Measurements from ENCODE around the gene GPR32.
"Not testable (repeated sequence)": the region's sequence is repeated elsewhere in the genome, so short reads cannot be mapped to it uniquely, and the experiment has no call there.

The GPR32 gene

DNA sequence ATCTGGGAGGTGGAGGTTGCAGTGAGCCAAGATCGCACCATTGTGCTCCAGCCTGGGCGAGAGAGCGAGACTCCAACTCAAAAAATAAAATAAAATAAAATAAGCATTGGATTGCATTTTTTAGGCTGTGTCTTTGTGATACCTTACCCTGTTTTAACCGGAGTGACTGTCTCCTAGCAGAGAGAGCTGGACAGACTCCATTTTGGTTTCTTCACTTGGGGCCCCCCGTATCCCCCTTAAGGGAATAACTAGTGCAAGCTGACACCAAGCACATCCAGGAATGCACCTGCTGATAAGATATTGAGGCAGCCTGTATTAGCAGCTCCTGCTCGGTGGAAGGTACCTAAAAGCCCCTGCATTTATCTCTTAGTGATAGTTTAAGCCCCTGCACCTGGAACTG, 20.8 kb upstream of the GPR32 start:
- no peak for DNase-seq

DNA sequence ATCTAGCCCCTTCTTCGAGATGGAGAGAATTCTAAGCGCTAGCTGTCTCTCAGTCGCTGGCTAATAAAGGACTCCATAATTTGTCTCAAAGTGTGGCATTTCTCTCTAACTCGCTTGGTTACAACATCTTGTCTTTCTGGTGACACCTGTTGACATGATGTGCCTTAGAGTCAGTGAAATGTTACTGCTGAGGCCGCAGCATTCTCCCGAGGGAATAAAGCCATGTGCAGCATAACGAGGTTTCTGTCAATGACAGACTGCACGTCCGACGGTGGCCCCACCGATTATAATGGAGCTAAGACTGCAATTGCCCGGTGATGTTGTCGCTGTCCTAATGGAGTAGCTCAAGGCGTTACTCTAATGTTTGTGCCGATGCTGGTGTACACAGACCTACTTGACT, 20.3 kb upstream of the GPR32 start:
- DNase-seq = no peak

DNA sequence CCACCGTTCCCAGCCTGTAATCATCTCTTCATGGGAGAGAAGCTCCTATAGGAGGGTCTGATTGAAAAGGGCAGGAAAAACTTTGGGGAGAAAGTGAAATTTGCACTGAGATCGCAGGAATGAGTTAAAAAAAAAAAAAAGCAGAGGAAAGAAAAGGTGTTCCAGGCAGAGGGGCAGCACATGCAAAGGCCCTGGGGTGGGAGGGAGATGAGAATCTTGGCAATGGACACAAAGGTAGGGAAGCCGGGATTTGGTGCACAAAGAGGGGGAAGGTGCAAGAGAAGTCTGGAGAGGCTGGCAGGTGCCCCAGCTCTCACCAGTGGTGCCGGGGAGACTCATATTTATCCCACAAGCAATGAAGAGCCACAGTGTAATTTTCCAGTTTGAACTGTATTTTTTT, 16.4 kb upstream of the GPR32 start:
- DNase-seq = no peak

DNA sequence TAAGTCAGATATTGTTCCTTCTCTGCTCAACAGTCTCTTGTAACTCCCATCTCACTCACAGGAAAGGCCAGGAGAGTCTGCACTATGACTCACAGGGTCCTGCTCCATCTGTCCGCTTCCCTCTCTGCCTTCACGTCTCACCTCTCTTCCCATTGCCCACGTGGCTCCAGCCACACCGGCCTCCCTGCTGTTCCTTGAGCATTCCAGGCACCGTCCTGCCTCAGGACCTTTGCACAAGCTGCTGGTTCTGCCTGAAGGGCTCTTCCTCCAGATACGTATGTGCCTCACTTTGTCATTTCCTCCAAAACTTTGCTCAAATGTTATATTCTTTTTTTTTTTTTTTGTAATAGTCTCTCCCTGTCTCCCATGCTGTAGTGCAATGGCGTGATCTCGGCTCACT, 14.0 kb upstream of the GPR32 start:
- DNase-seq = not testable (repeated sequence)

DNA sequence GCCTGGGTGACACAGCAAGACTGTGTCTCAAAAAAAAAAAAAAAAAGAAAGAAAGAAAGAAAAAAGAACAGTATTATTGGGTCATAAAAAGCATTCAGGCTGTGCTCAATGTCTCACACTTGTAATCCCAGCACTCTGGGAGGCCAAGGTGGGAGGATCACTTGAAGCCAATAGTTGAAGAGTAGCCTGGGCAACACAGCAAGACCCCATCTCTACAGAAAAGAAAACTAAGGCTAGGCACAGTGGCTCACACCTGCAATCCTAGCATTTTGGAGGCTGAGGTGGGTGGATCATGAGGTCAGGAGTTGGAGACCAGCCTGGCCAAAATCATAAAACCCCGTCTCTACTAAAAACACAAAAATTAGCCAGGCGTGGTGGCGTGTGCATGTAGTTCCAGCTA, 12.6 kb upstream of the GPR32 start:
- not testable (repeated sequence) for DNase-seq

DNA sequence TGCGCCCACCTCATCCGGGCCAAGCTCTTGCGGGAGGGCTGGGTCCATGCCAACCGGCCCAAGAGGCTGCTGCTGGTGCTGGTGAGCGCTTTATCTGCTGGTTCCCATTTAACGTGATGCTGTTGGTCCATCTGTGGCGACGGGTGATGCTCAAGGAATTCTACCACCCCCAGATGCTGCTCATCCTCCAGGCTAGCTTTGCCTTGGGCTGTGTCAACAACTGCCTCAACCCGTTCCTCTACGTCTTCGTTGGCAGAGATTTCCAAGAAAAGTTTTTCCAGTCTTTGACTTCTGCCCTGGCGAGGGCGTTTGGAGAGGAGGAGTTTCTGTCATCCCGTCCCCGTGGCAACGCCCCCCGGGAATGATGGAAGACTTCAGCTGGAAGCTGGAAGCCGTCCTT, 11.2 kb upstream of the GPR32 start:
- not testable (repeated sequence) for DNase-seq

DNA sequence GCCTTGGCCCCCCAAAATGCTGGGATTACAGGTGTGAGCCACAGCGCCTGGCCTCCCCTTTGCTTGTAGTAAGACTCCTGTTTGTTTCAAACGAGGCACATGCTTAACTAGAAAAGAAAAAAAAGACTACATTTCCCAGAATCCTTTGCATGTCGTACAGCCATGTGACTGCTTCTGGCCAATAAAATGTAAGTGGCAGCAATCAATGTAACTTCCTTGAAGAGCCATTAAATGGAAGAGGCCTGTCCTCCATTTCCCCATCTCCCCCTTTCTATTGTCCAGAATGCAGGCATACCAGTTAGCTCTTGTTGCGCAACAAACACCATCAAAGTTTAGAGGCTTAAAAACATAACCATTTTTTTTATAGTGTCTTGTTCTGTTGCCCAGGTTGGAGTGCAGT, 10.4 kb upstream of the GPR32 start:
- no peak for DNase-seq

DNA sequence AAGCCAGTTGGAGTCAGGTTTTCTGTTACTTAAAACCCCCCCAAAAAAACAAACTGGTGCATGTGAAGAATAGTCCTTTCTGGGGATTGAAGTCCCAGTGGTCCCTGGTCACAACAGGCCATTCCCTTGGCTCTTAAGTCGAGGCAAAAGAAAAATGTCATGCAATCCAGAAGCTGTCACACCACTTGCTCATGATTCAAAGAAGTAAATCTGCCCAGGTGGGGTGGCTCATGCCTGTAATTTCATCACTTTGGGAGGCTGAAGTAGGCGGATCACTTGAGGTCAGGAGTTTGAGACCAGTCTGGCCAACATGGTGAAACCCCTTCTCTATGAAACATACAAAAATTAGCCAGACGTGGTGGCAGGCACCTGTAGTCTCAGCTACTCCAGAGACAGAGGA, 8.8 kb upstream of the GPR32 start:
- not testable (repeated sequence) for DNase-seq

DNA sequence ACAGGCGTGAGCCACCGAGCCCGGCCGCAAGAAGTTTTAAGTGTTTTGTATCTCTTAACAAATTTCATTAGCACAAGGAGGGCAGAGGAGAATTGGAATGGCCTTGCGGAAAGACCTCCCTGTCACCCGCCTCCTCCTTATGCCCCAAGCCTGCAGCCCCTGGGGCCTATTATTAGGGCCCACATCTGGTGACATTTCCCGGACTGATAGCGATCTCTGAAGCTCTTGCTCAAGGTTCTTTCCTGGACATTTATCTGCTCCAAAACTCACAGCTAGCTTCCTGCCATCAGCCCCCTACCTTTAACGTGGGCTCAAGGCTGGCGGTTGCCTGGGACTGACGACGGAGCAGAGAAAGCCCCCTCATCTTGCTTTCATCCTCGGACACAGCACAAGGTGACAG, 6.7 kb upstream of the GPR32 start:
- not testable (repeated sequence) for DNase-seq

DNA sequence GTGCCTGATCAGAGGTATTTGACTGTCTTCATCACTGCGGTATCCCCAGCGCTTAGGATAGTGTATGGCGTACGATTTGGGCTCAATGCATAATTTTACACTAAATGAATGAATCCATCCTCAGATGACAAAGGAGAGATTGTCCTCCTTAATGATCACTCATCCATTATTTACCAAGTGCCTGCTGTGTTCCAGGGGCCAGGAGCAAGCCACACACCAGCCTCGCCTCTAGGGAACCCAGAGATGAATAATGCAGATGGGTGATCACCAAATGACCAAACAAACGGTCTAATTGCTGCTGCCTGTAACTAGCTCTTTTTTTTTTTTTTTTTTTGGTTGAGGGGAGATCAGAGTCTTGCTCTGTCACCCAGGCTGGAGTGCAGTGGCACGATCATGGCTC, 5.9 kb upstream of the GPR32 start:
- DNase-seq = no peak

DNA sequence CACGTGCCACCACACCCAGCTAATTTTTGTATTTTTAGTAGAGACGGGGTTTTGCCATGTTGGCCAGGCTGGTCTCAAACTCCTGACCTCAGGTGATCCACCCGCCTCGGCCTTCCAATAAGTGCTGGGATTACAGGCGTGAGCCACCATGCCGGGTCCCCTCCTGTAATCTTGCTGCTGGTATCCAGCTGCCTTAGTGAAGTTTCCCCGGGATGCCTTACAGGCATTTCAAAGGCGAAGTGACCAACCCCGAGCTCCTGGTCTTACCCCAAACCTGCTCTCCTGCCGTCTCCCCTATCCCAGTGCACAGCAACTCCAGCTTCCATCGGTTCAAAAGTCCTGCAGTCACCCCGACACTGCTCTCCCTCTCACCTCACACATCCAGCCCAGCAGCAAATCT, 3.5 kb upstream of the GPR32 start:
- not testable (repeated sequence) for DNase-seq

DNA sequence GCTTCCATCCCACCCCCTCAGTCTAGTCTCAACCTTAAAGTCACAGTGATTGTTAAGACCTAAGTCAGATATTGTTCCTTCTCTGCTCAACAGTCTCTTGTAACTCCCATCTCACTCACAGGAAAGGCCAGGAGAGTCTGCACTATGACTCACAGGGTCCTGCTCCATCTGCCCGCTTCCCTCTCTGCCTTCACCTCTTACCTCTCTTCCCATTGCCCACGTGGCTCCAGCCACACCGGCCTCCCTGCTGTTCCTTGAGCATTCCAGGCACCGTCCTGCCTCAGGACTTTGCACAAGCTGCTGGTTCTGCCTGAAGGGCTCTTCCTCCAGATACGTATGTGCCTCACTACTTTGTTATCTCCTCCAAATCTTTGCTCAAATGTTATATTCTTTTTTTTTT, 3.0 kb upstream of the GPR32 start:
- DNase-seq = not testable (repeated sequence)

DNA sequence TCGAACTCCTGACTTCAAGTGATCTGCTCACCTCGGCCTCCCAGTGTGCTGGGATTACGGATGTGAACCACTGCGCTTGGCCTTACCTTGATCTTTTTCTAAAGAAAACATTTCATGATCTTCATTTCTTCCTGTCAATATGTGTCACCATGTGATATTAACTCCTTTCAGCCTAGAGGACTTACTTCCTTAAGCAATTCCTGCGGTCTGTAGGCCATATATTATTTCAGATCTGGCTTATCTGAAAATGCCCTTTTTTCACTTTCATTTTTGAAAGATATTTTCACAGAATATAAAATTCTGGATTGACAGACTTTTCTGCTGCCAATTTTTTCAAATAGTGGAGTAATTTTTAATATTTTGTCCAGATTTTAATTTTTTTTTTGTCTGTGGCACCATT, 2.0 kb upstream of the GPR32 start:
- DNase-seq = no peak

DNA sequence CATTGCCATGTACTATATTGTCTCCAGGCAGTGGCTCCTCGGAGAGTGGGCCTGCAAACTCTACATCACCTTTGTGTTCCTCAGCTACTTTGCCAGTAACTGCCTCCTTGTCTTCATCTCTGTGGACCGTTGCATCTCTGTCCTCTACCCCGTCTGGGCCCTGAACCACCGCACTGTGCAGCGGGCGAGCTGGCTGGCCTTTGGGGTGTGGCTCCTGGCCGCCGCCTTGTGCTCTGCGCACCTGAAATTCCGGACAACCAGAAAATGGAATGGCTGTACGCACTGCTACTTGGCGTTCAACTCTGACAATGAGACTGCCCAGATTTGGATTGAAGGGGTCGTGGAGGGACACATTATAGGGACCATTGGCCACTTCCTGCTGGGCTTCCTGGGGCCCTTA, 624 bp downstream of the GPR32 start:
- DNase-seq = no peak

DNA sequence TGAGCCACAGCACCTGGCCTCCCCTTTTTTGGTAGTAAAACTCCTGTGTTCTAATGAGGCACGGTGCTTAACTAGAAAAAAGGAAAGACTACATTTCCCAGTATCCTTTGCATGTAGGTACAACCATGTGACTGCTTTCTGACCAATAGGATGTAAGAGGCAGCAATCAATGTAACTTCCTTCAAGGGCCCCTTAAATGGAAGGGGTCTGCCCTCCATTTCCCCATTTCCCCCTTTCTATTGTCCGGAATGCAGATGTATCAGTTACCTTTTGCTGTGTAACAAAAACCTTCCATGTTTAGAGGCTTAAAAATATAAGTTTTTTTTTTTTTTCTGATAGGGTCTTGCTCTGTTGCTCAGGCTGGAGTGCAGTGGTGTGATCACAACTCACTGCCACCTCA, 2.2 kb downstream of the GPR32 start:
- DNase-seq = no peak

DNA sequence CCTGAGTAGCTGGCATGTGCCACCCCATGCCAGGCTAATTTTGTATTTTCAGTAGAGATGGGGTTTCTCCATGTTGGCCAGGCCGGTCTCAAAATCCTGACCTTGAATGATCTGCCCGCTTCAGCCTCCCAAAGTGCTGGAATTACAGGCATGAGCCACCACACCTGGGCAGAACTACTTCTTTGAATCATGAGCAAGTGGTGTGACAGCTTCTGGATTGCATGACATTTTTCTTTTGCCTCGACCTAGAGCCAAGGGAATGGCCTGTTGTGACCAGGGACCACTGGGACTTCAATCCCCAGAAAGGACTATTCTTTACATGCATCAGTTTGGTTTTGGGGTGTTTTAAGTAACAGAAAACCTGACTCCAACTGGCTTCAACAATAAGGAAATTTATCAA, 2.6 kb downstream of the GPR32 start:
- not testable (repeated sequence) for DNase-seq

DNA sequence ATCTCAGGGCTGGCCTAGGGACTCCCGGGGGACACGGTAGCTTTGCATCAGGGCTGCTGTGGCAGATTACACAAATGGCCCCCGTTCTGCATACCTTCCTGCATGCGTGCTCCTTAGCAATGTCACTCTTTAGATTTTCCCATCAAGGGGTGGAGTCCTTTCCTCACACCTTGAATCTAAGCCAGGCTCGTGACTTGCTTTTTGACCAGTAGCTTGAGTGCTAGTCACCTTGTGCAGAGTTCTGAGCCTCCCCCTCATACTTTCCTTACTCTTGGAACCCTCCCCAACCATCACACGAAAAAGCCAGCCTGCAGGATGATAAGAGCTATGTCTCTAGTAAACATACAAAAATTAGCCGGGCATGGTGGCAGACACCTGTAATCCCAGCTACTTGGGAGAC, 3.2 kb downstream of the GPR32 start:
- DNase-seq = not testable (repeated sequence)

DNA sequence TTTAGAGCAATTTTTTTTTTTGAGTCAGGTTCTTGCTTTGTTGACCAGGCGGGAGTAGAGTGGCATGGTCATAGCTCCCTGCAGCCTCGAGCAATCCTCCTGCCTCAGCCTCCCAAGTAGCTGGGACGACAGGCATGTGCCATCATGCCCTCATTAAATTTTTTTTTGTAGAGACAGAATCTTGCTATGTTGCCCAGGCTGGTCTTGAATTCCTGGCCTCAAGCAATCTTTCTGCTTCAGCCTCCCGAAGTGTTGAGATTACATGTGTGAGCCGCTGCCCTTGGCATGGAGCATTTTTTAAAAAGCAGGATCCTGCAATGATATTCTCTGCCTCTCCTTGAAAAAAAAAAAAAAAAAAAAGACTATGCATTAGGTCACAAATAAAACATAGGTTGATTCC, 5.9 kb downstream of the GPR32 start:
- no peak for DNase-seq

DNA sequence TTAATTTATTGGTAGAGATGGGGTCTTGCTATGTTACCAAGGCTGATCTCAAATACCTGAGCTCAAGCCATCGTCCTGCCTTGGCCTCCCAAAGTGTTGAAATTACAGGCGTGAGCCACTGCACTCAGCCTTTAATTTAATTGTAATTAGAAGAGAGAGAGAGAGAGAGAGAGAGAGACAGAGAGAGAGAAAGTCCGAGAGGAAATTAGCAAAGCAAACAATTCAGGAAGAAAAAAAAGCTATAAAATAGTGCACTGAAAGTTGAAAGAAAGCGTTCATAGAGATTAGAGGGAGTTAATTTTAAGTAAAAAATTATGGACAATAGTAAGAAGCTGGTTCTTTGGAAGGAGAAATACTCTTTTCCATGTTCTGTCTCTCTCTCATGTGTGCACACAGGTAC, 7.0 kb downstream of the GPR32 start:
- no peak for DNase-seq

DNA sequence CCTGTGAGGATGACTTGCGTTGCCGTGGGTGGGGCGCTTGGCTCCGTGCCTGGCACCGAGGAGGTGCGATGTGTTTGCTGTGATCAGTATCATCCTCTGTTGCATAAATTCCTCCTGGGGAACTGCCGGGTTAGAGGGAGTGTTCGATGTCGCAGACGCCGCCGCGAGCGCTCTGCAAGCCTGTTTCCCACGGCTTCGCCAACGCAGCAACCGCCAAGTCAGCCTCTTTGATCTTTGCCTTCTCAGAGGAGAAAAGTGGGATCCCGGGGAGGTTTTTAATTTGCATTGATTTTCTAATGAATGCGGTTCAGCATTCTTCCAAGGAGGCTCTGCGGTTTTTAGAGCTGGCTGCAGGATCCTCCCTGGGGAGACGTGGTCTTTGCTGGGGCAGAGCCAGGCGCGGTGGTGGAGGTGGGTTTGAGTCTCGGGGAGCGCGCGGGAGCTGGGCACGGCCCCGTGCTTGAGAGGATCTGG, 7.6 kb downstream of the GPR32 start:
- no peak for DNase-seq

DNA sequence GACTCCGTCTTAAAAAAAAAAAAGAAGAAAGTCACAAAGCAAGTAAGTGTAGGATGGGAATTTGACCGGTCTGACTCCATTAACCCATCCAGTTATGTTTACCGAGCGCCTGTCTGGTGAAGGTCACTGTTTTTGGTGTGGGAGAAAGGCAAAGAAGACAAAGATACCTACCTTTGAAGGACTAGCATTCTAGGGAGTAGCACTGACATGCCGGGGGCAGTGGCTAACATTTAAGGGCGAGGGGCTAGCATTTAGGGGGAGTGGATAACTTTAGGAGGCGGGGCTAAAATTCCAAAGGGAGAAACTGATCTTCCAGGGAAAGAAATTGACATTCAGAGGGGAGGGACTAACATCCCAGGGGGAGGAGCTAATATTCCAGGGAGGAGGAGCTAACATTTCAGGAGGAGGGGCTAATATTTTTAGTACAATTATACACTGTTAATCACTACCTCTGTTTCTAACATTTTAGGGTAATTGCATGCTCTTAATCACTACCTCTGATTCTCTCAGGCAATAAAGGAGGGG, 8.7 kb downstream of the GPR32 start:
- DNase-seq = no peak

DNA sequence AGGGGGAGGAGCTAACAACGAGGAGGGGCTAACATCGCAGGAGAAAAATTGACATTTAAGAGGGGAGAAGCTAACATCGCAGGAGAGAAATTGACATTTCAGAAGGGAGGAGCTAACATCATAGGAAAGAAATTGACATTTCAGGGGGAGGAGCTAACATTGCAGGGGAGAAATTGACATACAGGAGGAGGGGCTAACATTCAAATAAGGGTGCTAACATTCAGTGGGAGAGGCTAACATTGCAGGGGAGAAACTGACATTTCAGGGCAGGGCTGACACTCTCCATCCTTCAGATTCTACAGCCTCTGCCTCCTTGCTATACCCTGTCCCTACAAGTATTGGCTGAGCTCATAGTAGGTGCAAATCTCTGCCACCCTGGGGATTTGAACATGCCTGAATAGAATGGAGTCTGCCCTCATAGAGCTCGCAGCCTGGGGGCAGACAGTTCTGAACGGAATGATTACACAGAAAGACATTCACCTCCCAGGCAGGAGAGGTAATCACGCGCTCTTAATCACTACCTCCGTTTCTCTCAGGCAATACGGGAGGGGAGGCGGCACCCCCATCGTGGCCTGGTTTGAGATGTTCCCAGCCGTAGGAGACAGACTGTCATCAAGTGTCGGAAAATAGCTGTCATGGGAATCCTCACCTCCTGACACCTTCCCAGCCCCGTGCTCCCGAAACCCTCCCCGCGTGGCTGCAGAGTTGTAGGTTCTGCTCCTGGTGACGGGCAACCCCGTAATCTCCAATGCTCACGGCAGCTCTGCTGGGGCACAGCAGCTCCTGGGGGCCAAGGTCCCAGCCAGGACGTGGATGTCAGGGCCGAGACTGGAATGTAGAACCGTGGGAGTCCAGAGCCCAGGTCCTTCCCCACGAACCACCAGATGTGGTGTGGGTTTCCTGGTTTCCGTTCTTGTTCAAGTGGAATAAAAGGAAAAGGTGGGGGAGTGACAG, 9.5 kb downstream of the GPR32 start:
- no peak for DNase-seq

DNA sequence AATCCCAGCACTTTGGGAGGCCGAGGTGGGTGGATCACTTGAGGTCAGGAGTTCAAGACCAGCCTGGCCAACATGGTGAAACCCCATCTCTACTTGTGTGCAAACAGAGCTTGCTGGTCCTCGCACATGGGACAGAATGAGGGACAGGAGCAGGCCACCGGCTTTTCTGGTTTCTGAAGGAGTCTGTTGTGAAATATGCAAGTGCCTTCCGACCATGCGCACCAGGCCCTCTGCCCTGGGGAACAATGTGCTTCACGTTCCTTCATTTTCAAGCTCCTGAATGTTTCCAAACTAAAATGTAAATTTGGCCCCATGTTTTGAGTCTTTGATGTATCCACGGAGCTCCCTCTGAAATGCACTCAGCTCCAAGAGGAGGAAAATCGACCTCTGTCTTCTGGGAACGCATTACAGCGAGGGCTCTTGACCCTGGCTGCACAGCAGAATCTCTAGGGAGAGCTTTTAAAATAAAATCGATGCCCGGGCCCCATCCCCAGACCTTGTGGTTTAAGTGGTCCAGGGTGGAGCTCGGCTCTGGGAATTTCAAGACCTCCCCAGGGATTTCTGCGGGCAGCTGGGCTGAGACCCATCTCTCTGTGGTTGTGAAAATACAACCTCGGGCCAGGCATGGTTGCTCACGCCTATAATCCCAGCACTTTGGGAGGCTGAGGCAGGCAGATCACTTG, 10.6 kb downstream of the GPR32 start:
- DNase-seq = no peak

DNA sequence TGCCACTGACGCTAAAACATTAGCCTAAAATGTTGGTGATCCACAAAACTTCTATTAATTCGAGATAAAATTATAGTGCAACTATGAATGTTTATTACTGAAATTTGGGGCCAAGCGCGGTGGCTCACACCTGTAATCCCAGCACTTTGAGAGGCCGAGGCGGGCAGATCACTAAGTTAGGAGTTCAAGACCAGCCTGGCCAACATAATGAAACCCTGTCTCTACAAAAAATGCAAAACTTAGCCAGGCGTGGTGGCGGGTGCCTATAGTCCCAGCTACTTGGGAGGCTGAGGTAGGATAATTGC, 13.5 kb downstream of the GPR32 start:
- DNase-seq = not testable (repeated sequence)

Data from stimulated activated CD8-positive, alpha-beta memory T cell treated with anti-CD3 and anti-CD28 coated beads, Interleukin-4, amount 100 ng/mL, for 48 hours (primary cell).